ENCODE measurements around the gene CENPV.
"Not testable (repeated sequence)": the region's sequence is repeated elsewhere in the genome, so short reads cannot be mapped to it uniquely, and the experiment has no call there.

DNA sequence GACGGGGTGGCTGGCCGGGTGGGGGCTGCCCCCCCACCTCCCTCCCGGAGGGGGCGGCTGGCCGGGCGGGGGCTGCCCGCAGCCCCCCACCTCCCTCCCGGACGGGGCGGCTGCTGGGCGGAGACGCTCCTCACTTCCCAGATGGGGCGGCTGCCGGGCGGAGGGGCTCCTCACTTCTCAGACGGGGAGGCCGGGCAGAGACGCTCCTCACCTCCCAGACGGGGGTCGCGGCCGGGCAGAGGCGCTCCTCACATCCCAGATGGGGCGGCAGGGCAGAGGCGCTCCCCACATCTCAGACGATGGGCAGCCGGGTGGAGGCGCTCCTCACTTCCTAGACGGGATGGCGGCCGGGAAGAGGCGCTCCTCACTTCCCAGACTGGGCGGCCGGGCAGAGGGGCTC is 41.2 kb downstream of the CENPV start:
- TF ChIP-seq, protein P1, sequence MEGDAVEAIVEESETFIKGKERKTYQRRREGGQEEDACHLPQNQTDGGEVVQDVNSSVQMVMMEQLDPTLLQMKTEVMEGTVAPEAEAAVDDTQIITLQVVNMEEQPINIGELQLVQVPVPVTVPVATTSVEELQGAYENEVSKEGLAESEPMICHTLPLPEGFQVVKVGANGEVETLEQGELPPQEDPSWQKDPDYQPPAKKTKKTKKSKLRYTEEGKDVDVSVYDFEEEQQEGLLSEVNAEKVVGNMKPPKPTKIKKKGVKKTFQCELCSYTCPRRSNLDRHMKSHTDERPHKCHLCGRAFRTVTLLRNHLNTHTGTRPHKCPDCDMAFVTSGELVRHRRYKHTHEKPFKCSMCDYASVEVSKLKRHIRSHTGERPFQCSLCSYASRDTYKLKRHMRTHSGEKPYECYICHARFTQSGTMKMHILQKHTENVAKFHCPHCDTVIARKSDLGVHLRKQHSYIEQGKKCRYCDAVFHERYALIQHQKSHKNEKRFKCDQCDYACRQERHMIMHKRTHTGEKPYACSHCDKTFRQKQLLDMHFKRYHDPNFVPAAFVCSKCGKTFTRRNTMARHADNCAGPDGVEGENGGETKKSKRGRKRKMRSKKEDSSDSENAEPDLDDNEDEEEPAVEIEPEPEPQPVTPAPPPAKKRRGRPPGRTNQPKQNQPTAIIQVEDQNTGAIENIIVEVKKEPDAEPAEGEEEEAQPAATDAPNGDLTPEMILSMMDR (IDR thresholded peaks at IDR 0.05; ENCODE audit: insufficient read depth, low read length, poor library complexity, severe bottlenecking) = not testable (repeated sequence)
- not testable (repeated sequence) for TF ChIP-seq EZH2phosphoT487 (conservative IDR thresholded peaks at IDR 0.05; ENCODE audit: low read length)

Measured in SU-DHL-6 (cell line).